HG03103 (cell line): ENCODE measurements around the gene DRAP1.

Experiments used
- ATAC-seq: cut with Tn5 transposase; IDR thresholded peaks from one replicate; pipeline ENCODE4 v1.9.1; 2021; ENCODE audit warnings: low read depth; ENCODE audit not compliant: unreplicated experiment

Gene DRAP1

GRCh38 chr11:65919141-65919572, at the start of gene DRAP1:
DRAP1 (plus strand) TSS chr11:65919426; CDS start chr11:65919502, 76 bp downstream.
- peak; percentile 80 for ATAC-seq

GRCh38 chr11:65869643-65870306, 49.5 kb upstream of the DRAP1 start:
- ATAC-seq: no peak

- no peak for ATAC-seq
These were observed 48.9 kb upstream of the DRAP1 start for GRCh38 chr11:65870307-65870658.

- ATAC-seq: no peak
These were observed 48.2 kb upstream of the DRAP1 start for GRCh38 chr11:65870706-65871681.

GRCh38 chr11:65871811-65872548, 47.2 kb upstream of the DRAP1 start:
- no peak for ATAC-seq

- no peak for ATAC-seq
These were observed 46.5 kb upstream of the DRAP1 start, which contains the start of gene EFEMP2 for GRCh38 chr11:65872586-65873317. EFEMP2 (minus strand) TSS chr11:65872800; CDS start chr11:65872354, 446 bp downstream.

GRCh38 chr11:65873318-65874156, 45.7 kb upstream of the DRAP1 start:
- no peak for ATAC-seq

GRCh38 chr11:65879617-65880016, 39.6 kb upstream of the DRAP1 start, which contains the start of gene CTSW:
CTSW (plus strand) TSS chr11:65879837; CDS start chr11:65879855, 18 bp downstream.
- ATAC-seq: no peak

GRCh38 chr11:65880027-65880426, 39.2 kb upstream of the DRAP1 start:
- ATAC-seq: no peak

- ATAC-seq: no peak
These were observed 38.3 kb upstream of the DRAP1 start for GRCh38 chr11:65880844-65881421.

- ATAC-seq: no peak
These were observed 36.8 kb upstream of the DRAP1 start for GRCh38 chr11:65882120-65883057.

- ATAC-seq: no peak
These were observed 36.0 kb upstream of the DRAP1 start for GRCh38 chr11:65883058-65883761.

- ATAC-seq: no peak
These were observed 35.2 kb upstream of the DRAP1 start for GRCh38 chr11:65883786-65884715.

- ATAC-seq: no peak
These were observed 34.5 kb upstream of the DRAP1 start for GRCh38 chr11:65884716-65885092.

- ATAC-seq: no peak
These were observed 34.0 kb upstream of the DRAP1 start for GRCh38 chr11:65885231-65885630.
